Nephron (organoid): ENCODE measurements around the gene ITGB5.

ENCODE experiments used
- H3K27ac Mint-ChIP-seq, 3 experiments: 2 replicates each; pipeline ENCODE4 v1.8.0; 2020; ENCODE audit warnings: mixed read lengths in 3 of 3, mild to moderate bottlenecking in 2 of 3, moderate library complexity in 1 of 3
- H3K27me3 Mint-ChIP-seq: 2 replicates; pipeline ENCODE4 v1.8.0; 2021; ENCODE audit warnings: low read depth, mild to moderate bottlenecking, moderate library complexity, mixed read lengths
- H3K36me3 Mint-ChIP-seq: 2 replicates; pipeline ENCODE4 v1.8.0; 2020; ENCODE audit warnings: low read depth, mixed read lengths
- H3K4me1 Mint-ChIP-seq: 2 replicates; pipeline ENCODE4 v1.8.0; 2020; ENCODE audit warnings: mixed read lengths
- H3K4me3 Mint-ChIP-seq, 3 experiments: 2 replicates each; pipeline ENCODE4 v1.8.0; 2020; ENCODE audit warnings: mild to moderate bottlenecking in 3 of 3, mixed read lengths in 3 of 3, moderate library complexity in 2 of 3
- H3K9me3 Mint-ChIP-seq: 2 replicates; pipeline ENCODE4 v1.8.0; 2020; ENCODE audit warnings: mixed read lengths
- TF ChIP-seq, protein P1 (sequence below), 3 experiments: fragments of 200-600 bp; sonication (generic); IDR thresholded peaks; one replicate each; pipeline ENCODE4 v1.5.0; 2021; ENCODE audit warnings: antibody characterized with exemption in 3 of 3; ENCODE audit not compliant: unreplicated experiment in 3 of 3

ITGB5 gene

GRCh38 chr3:124781476-124782376 is 105.4 kb downstream of the ITGB5 start:
- Mint-ChIP-seq H3K27ac (peak overlapping the region; percentile 77 to 96 (median 87)), H3K27me3 (peaks cover 8% of the 10 kb centered on the region), H3K36me3 (no peaks in the 10 kb centered on the region), H3K4me3 (peak overlapping the region in 2 of 3 experiments; percentile 16 to 60), H3K9me3 (no peaks in the 10 kb centered on the region), H3K4me1 (peaks cover 65% of the 10 kb centered on the region)
- TF ChIP-seq, protein P1, sequence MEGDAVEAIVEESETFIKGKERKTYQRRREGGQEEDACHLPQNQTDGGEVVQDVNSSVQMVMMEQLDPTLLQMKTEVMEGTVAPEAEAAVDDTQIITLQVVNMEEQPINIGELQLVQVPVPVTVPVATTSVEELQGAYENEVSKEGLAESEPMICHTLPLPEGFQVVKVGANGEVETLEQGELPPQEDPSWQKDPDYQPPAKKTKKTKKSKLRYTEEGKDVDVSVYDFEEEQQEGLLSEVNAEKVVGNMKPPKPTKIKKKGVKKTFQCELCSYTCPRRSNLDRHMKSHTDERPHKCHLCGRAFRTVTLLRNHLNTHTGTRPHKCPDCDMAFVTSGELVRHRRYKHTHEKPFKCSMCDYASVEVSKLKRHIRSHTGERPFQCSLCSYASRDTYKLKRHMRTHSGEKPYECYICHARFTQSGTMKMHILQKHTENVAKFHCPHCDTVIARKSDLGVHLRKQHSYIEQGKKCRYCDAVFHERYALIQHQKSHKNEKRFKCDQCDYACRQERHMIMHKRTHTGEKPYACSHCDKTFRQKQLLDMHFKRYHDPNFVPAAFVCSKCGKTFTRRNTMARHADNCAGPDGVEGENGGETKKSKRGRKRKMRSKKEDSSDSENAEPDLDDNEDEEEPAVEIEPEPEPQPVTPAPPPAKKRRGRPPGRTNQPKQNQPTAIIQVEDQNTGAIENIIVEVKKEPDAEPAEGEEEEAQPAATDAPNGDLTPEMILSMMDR (IDR thresholded peaks at IDR 0.05; ENCODE audit: unreplicated experiment in 3 of 3): no peak

DNA sequence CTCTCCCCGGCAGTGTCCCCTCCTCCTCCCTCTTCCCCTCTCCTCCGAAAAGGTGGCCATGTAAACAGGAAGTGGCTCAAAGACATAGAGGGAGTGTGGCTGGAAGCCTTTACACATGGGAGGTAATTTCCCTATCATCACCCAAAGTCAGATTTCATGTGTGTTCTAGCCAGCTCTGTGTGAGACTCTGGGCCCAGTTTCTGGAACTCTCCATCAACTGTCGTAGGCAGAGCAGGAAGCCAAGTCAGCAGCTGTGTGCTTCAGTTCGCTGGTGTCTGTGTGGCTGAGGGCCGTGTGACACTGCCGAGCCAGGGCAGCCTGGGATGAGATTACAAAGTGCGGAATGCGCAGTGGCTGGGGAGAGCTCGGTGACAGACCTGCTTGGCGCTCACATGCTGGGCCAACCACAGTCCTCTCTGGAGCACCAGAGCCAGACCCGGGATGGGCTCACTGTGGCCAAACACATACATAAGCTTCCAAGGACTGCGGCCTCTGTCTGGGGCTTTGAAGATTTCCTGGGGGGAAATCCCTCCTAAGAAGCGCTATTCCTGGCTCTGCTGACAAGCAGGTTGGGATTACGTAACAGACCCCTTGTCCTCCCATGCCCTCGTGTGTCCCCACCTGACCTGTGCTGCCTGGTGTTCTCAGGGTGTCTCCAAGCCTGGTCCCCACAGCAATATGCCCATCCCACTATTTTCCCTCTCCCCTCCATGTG is 106.2 kb downstream of the ITGB5 start:
- Mint-ChIP-seq H3K4me3 (peak overlapping the region; percentile 1 to 60 (median 16)), H3K9me3 (no peaks in the 10 kb centered on the region), H3K36me3 (no peaks in the 10 kb centered on the region), H3K4me1 (peaks cover 67% of the 10 kb centered on the region), H3K27me3 (peaks cover 8% of the 10 kb centered on the region), H3K27ac (peak overlapping the region; percentile 77 to 96 (median 87))
- TF ChIP-seq, protein P1 (IDR thresholded peaks at IDR 0.05; ENCODE audit: unreplicated experiment in 3 of 3): no peak

DNA sequence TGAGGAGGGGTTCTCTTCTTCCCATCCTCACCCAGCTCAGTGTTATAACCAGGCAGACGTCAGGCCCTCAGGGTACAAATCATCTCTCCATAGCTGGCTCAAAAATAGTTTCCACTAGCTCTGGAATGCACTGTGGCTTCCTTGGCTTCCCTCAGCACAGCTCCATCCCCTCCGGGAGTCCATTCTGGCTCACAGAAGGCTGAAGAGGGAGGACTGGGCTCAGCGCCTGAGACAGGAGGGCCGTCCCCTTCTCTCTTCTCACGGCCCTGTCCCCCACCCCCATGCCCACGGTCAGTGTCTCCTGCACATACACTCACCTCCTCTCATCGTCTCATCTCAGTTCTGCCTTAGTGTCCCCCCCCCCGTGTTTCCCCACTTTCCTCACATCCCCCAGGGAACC is 106.8 kb downstream of the ITGB5 start:
- peaks cover 73% of the 10 kb centered on the region for H3K4me1 Mint-ChIP-seq
- TF ChIP-seq, protein P1 (IDR thresholded peaks at IDR 0.05; ENCODE audit: unreplicated experiment in 3 of 3): no peak

DNA sequence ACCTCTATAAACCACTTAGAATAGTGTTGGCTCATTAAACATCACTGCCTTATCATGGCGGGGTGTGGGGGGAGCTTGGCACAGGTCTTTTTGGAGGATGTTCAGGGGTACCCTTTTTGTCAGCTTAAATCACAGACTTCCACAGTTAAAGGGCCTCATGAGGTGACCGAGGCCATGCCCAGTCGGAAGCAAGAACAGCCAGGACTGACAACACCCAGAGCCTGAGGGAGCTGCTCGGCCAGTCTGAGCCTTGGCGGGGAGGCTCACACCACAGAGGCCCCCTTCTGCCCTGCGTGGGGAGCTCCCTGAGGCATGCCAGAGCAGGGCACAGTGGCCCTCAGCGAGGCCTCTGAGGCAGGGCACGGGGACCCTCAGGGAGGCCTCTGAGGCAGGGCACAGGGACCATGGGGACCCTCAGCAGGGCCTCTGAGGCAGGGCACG is 107.4 kb downstream of the ITGB5 start:
- H3K9me3 Mint-ChIP-seq: no peaks in the 10 kb centered on the region

More for the DNA sequence above, 106.8 kb downstream of the ITGB5 start:
- no peaks in the 10 kb centered on the region for H3K9me3 Mint-ChIP-seq
- H3K27me3 Mint-ChIP-seq: peaks cover 8% of the 10 kb centered on the region
- no peaks in the 10 kb centered on the region for H3K36me3 Mint-ChIP-seq
- H3K27ac Mint-ChIP-seq: peak overlapping the region; percentile 77 to 96 (median 87)
- H3K4me3 Mint-ChIP-seq: peak overlapping the region; percentile 1 to 54 (median 41)

GRCh38 chr3:124779116-124779515 is 108.0 kb downstream of the ITGB5 start:
- no peaks in the 10 kb centered on the region for H3K9me3 Mint-ChIP-seq
- TF ChIP-seq, protein P1 (IDR thresholded peaks at IDR 0.05; ENCODE audit: unreplicated experiment in 3 of 3): no peak
- peaks cover 8% of the 10 kb centered on the region for H3K27me3 Mint-ChIP-seq
- H3K4me3 Mint-ChIP-seq: no peak overlapping the region
- peaks cover 85% of the 10 kb centered on the region for H3K4me1 Mint-ChIP-seq
- H3K27ac Mint-ChIP-seq: peak overlapping the region; percentile 10 to 82 (median 74)
- H3K36me3 Mint-ChIP-seq: no peaks in the 10 kb centered on the region

More for the DNA sequence above, 107.4 kb downstream of the ITGB5 start:
- no peaks in the 10 kb centered on the region for H3K36me3 Mint-ChIP-seq
- TF ChIP-seq, protein P1 (IDR thresholded peaks at IDR 0.05; ENCODE audit: unreplicated experiment in 3 of 3): no peak
- peaks cover 8% of the 10 kb centered on the region for H3K27me3 Mint-ChIP-seq
- H3K4me3 Mint-ChIP-seq: no peak overlapping the region
- peak overlapping the region; percentile 10 to 87 (median 82) for H3K27ac Mint-ChIP-seq
- peaks cover 79% of the 10 kb centered on the region for H3K4me1 Mint-ChIP-seq
